Hepatocyte (in vitro differentiated cells): ENCODE results near the gene CCDC188.
"Not testable (repeated sequence)": the region's sequence is repeated elsewhere in the genome, so short reads cannot be mapped to it uniquely, and the experiment has no call there.

Experiments
- EZH2 ChIP-seq: fragments of 200-600 bp; sonication (generic); IDR thresholded peaks from 2 replicates; pipeline ENCODE4 v1.6.1; 2016; ENCODE audit warnings: antibody characterized with exemption, mild to moderate bottlenecking, borderline replicate concordance
- EZH2phosphoT487 ChIP-seq: fragments of 200-600 bp; sonication (generic); IDR thresholded peaks from one replicate; pipeline ENCODE4 v1.6.1; 2018; ENCODE audit warnings: antibody characterized with exemption, mild to moderate bottlenecking, low read depth, moderate library complexity; ENCODE audit not compliant: unreplicated experiment, severe bottlenecking
- TF ChIP-seq, protein P1 (sequence below): fragments of 200-600 bp; sonication (generic); IDR thresholded peaks from 2 replicates; pipeline ENCODE4 v1.5.1; 2016; ENCODE audit warnings: antibody characterized with exemption, mild to moderate bottlenecking; ENCODE audit not compliant: poor library complexity

DNA sequence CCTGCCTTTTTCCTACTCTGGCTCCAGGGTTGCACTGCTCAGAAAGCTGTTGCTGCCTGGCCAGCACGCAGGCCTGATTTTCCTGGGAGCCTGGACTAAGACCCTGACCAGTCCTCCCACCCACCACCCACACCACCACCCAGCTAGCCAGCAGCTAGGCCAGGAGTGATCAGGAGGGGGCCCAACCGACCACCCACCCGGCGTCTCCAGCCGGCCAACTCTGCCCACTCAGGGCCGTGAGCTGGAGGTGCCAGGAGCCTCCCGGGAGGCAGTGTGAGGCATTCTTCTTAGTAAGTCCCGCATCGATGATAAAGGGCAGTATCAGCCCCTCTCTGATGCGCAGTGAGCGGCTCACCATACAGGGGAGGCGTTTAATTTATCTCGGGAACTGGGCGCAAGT, 8.7 kb upstream of the CCDC188 start:
- TF ChIP-seq, protein P1, sequence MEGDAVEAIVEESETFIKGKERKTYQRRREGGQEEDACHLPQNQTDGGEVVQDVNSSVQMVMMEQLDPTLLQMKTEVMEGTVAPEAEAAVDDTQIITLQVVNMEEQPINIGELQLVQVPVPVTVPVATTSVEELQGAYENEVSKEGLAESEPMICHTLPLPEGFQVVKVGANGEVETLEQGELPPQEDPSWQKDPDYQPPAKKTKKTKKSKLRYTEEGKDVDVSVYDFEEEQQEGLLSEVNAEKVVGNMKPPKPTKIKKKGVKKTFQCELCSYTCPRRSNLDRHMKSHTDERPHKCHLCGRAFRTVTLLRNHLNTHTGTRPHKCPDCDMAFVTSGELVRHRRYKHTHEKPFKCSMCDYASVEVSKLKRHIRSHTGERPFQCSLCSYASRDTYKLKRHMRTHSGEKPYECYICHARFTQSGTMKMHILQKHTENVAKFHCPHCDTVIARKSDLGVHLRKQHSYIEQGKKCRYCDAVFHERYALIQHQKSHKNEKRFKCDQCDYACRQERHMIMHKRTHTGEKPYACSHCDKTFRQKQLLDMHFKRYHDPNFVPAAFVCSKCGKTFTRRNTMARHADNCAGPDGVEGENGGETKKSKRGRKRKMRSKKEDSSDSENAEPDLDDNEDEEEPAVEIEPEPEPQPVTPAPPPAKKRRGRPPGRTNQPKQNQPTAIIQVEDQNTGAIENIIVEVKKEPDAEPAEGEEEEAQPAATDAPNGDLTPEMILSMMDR: not testable (repeated sequence)
- TF ChIP-seq EZH2, EZH2phosphoT487: not testable (repeated sequence)
